ENCODE data around the gene DEXI.

GRCh38 chr16:10923650-10924214 is 18.5 kb downstream of the DEXI start:
- TF ChIP-seq CTCF (IDR thresholded peaks at IDR 0.05) (no peak), POLR2AphosphoS5 (IDR thresholded peaks at IDR 0.05) (no peak), EP300 (IDR thresholded peaks at IDR 0.05; ENCODE audit: low read depth) (no peak)
